ENCODE results near the gene ZNF277.
"Not testable (repeated sequence)": the region's sequence is repeated elsewhere in the genome, so short reads cannot be mapped to it uniquely, and the experiment has no call there.

Gene ZNF277

GRCh38 chr7:112238330-112238729, 31.8 kb downstream of the ZNF277 start:
- DNase-seq: no peak
- in situ Hi-C loops (cut with MboI; ENCODE audit: low pct_unique_long_range_greater_than_20kb, low sequenced_read_pairs): no loop called here

- DNase-seq: no peak
Observed at GRCh38 chr7:112238852-112239610, 32.5 kb downstream of the ZNF277 start.

DNA sequence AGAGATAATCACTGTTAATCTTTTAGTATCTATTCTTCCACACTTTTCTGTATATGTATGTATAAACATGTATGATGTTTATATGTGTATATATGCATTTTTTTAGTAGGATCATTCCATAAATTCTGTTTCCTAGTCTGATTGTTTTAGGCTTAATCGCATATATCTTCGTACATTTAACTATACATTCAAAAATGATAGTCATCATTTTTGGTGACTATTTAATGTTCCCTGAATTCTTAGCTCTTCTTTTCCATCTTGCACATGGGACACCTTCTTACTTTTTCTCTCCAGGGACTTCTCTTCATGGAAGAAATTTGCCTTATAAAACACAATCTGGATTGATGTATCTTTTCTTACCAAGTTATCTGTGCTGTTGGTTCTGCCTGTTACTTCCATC, 42.1 kb downstream of the ZNF277 start:
- in situ Hi-C loops (cut with MboI; ENCODE audit: low pct_unique_long_range_greater_than_20kb, low sequenced_read_pairs): no loop called here
- no peak for DNase-seq

More at GRCh38 chr7:112238852-112239610, 32.5 kb downstream of the ZNF277 start:
- in situ Hi-C loops (cut with MboI; ENCODE audit: low pct_unique_long_range_greater_than_20kb, low sequenced_read_pairs): no loop called here

DNA sequence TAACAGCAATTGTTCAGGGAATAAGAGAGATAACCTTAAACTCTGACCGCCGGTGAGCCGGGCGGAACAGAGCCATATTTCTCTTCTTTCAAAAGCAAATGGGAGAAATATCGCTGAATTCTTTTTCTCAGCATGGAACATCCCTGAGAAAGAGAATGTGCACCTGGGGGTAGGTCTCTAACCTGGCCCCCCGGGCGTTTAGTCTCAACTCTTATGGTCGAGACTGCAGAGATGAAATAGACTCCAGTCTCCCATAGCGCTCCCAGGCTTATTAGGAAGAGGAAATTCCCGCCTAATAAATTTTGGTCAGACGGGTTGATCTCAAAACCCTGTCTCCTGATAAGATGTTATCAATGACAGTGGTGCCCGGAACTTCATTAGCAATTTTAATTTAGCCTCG, 43.5 kb downstream of the ZNF277 start:
- DNase-seq; in situ Hi-C loops (cut with MboI; ENCODE audit: low pct_unique_long_range_greater_than_20kb, low sequenced_read_pairs): not testable (repeated sequence)

DNA sequence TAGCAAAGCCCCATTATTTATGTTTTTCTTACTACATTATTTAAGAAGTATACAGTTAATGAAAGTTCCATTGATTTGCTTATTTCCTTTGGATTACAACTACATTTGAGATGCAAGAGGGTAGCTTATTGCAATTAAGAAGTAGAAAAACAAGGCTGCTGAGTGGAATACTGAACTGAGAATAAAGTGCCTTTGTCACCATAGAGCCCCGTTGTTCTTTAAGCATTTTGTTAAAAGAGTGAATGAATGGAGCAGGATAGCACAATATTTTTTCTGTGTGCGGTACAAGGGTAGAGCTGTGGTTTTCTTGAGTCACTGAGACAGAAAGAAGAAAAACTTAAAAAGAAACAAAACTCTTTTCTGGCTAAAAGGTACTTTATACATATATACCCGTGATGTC, 45.6 kb downstream of the ZNF277 start:
- in situ Hi-C loops (cut with MboI; ENCODE audit: low pct_unique_long_range_greater_than_20kb, low sequenced_read_pairs): no loop called here
- DNase-seq: no peak

GRCh38 chr7:112252691-112253090, 46.2 kb downstream of the ZNF277 start:
- DNase-seq: no peak
- in situ Hi-C loops (cut with MboI; ENCODE audit: low pct_unique_long_range_greater_than_20kb, low sequenced_read_pairs): no loop called here

DNA sequence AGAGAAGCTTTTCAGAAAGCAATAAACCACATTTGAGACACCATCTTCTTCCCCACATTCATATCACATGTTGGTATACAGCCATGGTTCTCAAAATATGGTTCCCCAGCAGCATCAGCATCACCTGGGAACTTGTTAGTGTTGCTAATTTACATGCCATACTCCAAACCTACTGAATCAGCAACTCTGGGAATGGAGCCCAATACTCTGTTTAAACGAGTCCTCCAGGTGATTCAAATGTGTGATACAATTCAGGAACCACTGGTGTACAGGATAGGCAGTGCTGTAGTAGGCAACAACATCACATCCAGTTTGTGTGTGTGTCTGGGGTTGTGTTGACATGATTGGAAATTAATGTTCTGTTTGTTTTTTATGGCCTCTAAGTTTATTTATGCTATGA, 47.7 kb downstream of the ZNF277 start:
- in situ Hi-C loops (cut with MboI; ENCODE audit: low pct_unique_long_range_greater_than_20kb, low sequenced_read_pairs): no loop called here
- DNase-seq: no peak

DNA sequence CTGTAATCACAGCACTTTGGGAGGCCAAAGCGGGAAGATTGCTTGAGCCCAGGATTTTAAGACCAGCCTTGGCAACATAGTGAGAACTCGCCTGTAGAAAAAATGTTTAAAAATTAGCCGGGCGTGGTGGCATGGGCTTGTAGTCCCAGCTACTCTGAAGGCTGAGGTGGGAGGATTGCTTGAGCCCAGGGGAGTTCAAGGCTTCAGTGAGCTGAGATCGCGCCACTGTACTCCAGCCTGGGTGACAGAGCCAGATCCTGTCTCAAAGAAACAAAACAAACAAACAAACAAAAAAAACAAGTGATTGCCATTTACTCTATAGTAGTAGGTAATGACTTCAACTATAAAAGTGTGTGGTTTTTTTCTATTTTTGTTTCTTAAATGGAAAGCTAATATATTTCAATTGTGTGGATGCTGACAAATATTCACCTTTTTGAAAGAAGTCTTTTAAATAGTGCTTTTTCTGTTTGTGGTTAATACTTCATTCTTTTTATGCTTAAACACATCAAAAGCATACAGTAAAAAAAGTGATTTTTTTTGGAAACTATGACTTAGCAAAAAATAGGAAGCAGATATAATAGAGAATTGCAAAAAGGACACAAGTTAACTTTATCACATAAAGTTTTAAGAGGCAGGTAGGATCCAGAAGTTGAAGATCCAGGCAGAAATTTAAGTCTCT, 48.4 kb downstream of the ZNF277 start:
- in situ Hi-C loops (cut with MboI; ENCODE audit: low pct_unique_long_range_greater_than_20kb, low sequenced_read_pairs): no loop called here
- DNase-seq: no peak

- in situ Hi-C loops (cut with MboI; ENCODE audit: low pct_unique_long_range_greater_than_20kb, low sequenced_read_pairs): no loop called here
- DNase-seq: no peak
Observed at GRCh38 chr7:112255388-112255720, 48.9 kb downstream of the ZNF277 start.

DNA sequence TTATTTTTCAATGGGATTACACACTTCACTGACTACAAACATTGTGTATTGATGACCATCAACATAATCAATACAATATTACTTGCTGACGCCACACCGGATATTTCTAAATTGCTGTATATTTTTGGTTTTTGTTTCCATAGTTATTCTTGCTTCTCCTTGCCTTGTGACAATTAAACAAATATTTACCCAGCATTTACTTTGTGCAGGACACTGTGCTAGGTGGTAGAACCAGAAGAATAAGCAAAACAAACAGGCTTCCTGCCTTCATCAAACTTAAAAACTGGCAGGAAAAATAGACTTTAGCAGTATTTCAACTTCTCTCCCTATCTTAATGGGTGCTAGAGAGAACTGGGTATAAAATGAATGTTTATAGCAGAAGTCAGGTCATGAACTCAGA, 50.6 kb downstream of the ZNF277 start:
- no peak for DNase-seq
- in situ Hi-C loops (cut with MboI; ENCODE audit: low pct_unique_long_range_greater_than_20kb, low sequenced_read_pairs): no loop called here

- DNase-seq: no peak
- in situ Hi-C loops (cut with MboI; ENCODE audit: low pct_unique_long_range_greater_than_20kb, low sequenced_read_pairs): no loop called here
Observed at GRCh38 chr7:112260911-112261310, 54.4 kb downstream of the ZNF277 start.

DNA sequence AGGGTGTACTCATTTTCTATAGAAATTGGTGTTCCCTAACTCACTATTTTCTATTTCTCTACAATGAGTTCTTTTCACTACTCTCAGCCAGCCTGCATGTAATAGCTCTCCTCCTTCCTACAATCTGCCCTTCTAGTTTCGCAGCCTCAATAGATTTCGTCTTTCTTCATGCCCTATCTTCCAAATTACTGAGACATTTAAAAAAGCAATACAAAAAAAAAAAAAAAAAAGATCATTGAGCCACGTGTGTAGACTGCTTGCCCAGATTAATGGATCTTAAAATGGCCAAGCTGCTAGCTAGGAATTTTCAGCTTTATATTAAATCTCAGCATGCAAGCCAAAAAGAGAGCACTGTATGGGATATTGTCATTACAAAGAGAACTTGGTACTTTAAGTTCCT, 55.5 kb downstream of the ZNF277 start:
- in situ Hi-C loops (cut with MboI; ENCODE audit: low pct_unique_long_range_greater_than_20kb, low sequenced_read_pairs): no loop called here

DNA sequence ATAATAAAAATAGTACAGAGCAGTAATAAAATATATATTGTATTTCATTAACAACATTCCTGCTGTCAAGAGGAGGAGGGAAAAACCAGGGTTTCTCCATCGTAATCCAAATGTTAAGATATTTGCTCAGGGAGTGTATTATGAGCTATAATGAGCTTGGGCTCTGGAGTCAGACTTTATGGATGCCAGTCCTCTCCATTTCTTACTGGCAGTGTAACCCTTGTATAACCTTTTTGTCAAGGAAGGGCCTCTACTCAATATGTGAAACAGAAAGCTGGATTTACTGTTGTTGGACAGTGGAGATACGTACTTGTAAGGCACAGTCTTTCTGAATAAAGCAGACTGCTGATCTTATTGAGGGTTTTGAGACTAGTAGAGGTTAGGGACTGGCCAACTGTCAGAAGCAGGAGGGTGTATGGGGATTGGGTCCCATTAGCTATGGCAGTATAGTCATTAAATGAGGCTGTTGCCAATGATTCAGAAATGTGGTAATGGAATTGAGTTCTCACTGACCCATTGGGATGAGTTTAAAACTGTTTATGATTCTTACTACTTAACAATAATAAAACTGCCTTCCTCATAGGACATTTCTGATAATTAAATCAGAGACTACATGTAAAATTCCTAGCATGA, 56.5 kb downstream of the ZNF277 start:
- DNase-seq: no peak
- in situ Hi-C loops (cut with MboI; ENCODE audit: low pct_unique_long_range_greater_than_20kb, low sequenced_read_pairs): no loop called here

More for the DNA sequence above, 55.5 kb downstream of the ZNF277 start:
- no peak for DNase-seq

DNA sequence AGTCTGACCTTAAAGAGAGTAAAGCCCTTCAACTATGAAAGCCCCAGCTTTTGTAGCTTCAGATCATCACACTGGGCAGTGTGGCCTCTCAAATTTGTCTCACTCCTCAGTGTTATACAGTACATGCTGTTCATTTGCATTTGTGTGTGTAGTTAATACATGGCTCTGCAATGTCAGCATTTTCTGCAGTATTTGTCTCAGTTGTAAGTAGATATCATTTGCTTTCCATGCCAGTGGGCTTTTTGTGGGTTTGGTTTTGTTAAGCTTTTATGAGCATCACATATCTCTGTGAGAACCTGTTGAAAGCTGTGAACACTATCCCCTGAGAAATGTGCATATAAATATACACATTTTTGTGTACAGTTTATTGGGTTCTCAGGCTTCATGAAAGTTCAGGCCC, 57.0 kb downstream of the ZNF277 start:
- no peak for DNase-seq
- in situ Hi-C loops (cut with MboI; ENCODE audit: low pct_unique_long_range_greater_than_20kb, low sequenced_read_pairs): no loop called here

DNA sequence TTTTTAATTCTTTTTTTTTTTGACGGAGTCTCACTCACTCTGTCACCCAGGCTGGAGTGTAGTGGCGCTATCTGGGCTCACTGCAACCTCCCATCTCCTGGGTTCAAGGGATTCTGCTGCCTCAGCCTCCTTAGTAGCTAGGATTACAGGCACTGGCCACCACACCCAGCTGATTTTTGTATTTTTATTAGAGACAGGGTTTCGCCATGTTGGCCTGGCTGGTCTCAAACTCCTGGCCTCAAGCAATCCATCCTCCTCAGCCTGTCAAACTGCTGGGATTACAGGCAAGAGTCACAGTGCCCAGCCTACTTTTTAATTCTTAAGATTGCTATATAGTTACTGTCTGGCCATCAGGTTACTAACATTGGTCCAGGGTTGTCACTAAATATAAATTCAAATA, 59.6 kb downstream of the ZNF277 start:
- DNase-seq: no peak
- in situ Hi-C loops (cut with MboI; ENCODE audit: low pct_unique_long_range_greater_than_20kb, low sequenced_read_pairs): no loop called here

- in situ Hi-C loops (cut with MboI; ENCODE audit: low pct_unique_long_range_greater_than_20kb, low sequenced_read_pairs): no loop called here
- DNase-seq: peak; percentile 11
Observed at GRCh38 chr7:112266595-112267270, 60.2 kb downstream of the ZNF277 start.

DNA sequence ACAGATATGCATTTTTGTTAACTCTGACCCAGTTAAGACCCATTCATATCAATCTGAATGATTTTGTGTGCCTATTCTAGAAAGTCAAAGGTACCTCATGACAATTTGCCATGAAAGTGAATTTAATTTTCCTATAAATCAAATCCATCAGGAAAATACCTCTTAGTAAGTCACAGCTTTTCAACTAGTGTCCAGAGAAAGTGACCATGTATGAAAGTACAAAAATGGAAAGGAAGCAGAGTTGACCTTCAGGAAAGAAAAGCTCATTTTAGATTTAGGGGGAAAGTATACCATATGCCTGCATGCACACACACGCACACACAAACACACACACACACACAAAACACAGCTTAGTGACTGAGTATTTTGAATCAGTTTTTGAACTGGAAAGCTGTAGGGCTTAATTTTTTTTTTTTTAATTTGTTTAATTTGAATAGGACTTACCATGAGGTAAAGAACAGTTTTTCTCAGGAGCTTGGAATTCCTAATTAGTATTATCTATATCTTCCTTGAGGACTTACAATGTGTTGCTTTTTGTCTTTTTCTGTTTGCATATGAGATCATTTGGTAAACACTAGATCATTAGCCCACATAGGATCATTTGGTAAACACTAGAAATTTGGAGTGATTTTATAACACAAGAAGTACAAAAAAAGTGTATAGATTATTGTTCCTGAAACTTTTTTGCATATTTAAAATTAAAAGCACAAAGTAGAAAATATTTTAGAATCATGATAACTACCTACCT, 61.6 kb downstream of the ZNF277 start:
- no peak for DNase-seq
- in situ Hi-C loops (cut with MboI; ENCODE audit: low pct_unique_long_range_greater_than_20kb, low sequenced_read_pairs): no loop called here

DNA sequence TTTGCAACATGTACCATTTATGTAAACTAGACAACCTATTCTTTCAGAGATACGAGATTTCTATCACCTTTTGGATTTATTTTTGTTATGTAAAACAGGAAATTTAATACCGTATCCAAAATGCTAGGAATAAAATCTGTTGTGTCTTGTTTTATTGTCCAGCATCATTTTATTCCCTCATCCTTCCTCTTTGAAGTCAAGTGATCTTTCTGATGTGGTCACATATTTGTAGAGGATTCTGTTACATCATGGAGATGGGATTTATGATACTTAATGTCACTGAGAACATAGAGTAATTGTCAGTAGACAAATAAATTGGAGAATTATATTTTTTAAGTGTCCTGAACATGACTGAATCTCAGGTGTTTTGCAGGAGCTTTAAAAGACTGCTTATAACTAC, 64.7 kb downstream of the ZNF277 start:
- no peak for DNase-seq
- in situ Hi-C loops (cut with MboI; ENCODE audit: low pct_unique_long_range_greater_than_20kb, low sequenced_read_pairs): no loop called here

GRCh38 chr7:112272921-112273561, 66.5 kb downstream of the ZNF277 start:
- in situ Hi-C loops (cut with MboI; ENCODE audit: low pct_unique_long_range_greater_than_20kb, low sequenced_read_pairs): no loop called here
- DNase-seq: peak; percentile 53

Data from KBM-7 (cell line).